Tibial nerve (tissue), 4 donors: ENCODE results near the gene BLOC1S4. TPM values are rescaled to one million over a fixed set of nuclear protein-coding genes. Genes with fewer than 3 reads are reported as not detected.
A peak's percentile ranks its signal among the peaks of the same experiment; 100 is the strongest.

Experiments
- DNase-seq, 2 donors: peaks; one replicate each; pipeline ENCODE4 v3.0.0-alpha.2; 2019; ENCODE audit warnings: low spot score in 2 of 2
- H3K27ac ChIP-seq, 4 donors: fragments of 200-600 bp; sonication (generic) in 3 of 4; one replicate each; pipeline ENCODE4 v1.5.1; 2017 to 2019; ENCODE audit warnings: mild to moderate bottlenecking in 1 of 4
- H3K27me3 ChIP-seq, 2 donors: fragments of 200-600 bp; sonication (generic) in 1 of 2; one replicate each; pipeline versions ENCODE4 v1.5.1 to v1.6.0; 2017 to 2019
- H3K36me3 ChIP-seq, 3 donors: fragments of 200-600 bp; sonication (generic); one replicate each; pipeline ENCODE4 v1.5.1; 2018 to 2019
- H3K4me1 ChIP-seq, 4 donors: fragments of 200-600 bp; sonication (generic) in 3 of 4; one replicate each; pipeline ENCODE4 v1.5.1; 2017 to 2019
- H3K4me3 ChIP-seq, 4 donors: fragments of 200-600 bp; sonication (generic) in 3 of 4; one replicate each; pipeline ENCODE4 v1.5.1; 2017 to 2019; ENCODE audit warnings: mild to moderate bottlenecking in 1 of 4, moderate library complexity in 1 of 4
- H3K9me3 ChIP-seq, 4 donors: fragments of 200-600 bp; sonication (generic) in 3 of 4; one replicate each; pipeline ENCODE4 v1.5.1; 2017 to 2019
- CTCF ChIP-seq, 5 experiments: fragments of 200-600 bp in 3 of 5; fragments of 450-650 bp in 2 of 5; sonication (generic) in 3 of 5; IDR thresholded peaks; one replicate each; pipeline ENCODE4 v1.5.1; 2016 to 2019; ENCODE audit warnings: antibody characterized with exemption in 5 of 5, mild to moderate bottlenecking in 3 of 5, moderate library complexity in 2 of 5
- EP300 ChIP-seq, 2 donors: sonication (generic); formaldehyde crosslinking; IDR thresholded peaks; one replicate each; pipeline ENCODE4 v1.6.1; 2017; ENCODE audit warnings: antibody characterized with exemption in 2 of 2, mild to moderate bottlenecking in 1 of 2
- POLR2A ChIP-seq, 2 donors: fragments of 450-650 bp; IDR thresholded peaks; one replicate each; pipeline ENCODE4 v1.6.1; 2017; ENCODE audit warnings: antibody characterized with exemption in 2 of 2, mild to moderate bottlenecking in 2 of 2, moderate library complexity in 2 of 2
- WGBS, 2 donors: methylation state at CpG; one replicate each; pipeline ENCODE4 v1.1.5; 2018; 5-methylcytosine and 5-hydroxymethylcytosine counted together
- total RNA-seq, 4 donors: library from RNA; depleted of rRNA; stranded (reverse); fragments of >200 nt; gene quantifications; one replicate each; pipeline ENCODE4 v1.1.0, GENCODE V29; 2016

The BLOC1S4 gene
- total RNA-seq, 4 donors from 2014 or later = 18.0 to 32.8 (median 28.3) TPM

- WGBS, 2 donors = 80 to 82% methylated on average over 2 of the region's 2 CpGs
- Histone ChIP-seq H3K27ac (no peak overlapping the region), H3K27me3 (no peaks in the 10 kb centered on the region), H3K4me3 (no peak overlapping the region), H3K4me1 (peaks cover 0 to 17% (median 9%) of the 10 kb centered on the region in 4 donors), H3K36me3 (no peaks in the 10 kb centered on the region), H3K9me3 (no peaks in the 10 kb centered on the region)
- no peak for TF ChIP-seq POLR2A (IDR thresholded peaks at IDR 0.05)
- no peak for TF ChIP-seq CTCF (IDR thresholded peaks at IDR 0.05)
- TF ChIP-seq EP300 (IDR thresholded peaks at IDR 0.05) = no peak
- DNase-seq = no peak
Measured at GRCh38 chr4:6742507-6742906, 26.5 kb downstream of the BLOC1S4 start.

GRCh38 chr4:6742989-6743388 lies 27.0 kb downstream of the BLOC1S4 start:
- TF ChIP-seq POLR2A (IDR thresholded peaks at IDR 0.05) (no peak), CTCF (IDR thresholded peaks at IDR 0.05) (no peak), EP300 (IDR thresholded peaks at IDR 0.05) (no peak)
- no peaks in the 10 kb centered on the region for H3K36me3 ChIP-seq
- no peak for DNase-seq
- no peak overlapping the region for H3K27ac ChIP-seq
- H3K4me3 ChIP-seq = no peak overlapping the region
- H3K9me3 ChIP-seq = no peaks in the 10 kb centered on the region
- H3K27me3 ChIP-seq = no peaks in the 10 kb centered on the region
- peaks cover 0 to 22% (median 14%) of the 10 kb centered on the region in 4 donors for H3K4me1 ChIP-seq
- whole genome bisulfite sequencing, 2 donors = 71 to 76% methylated on average over 11 of the region's 11 CpGs

- H3K9me3 ChIP-seq = no peaks in the 10 kb centered on the region
- TF ChIP-seq EP300 (IDR thresholded peaks at IDR 0.05) = no peak
- no peak for TF ChIP-seq CTCF (IDR thresholded peaks at IDR 0.05)
- TF ChIP-seq POLR2A (IDR thresholded peaks at IDR 0.05) = no peak
- no peaks in the 10 kb centered on the region for H3K36me3 ChIP-seq
- DNase-seq = no peak
- WGBS, 2 donors = 46 to 49% methylated on average over 14 to 16 of the region's 20 CpGs
- no peak overlapping the region for H3K4me3 ChIP-seq
- H3K27me3 ChIP-seq = no peaks in the 10 kb centered on the region
- H3K27ac ChIP-seq = peak overlapping the region in 2 of 4 donors; percentile 77 to 85
- peaks cover 0 to 58% (median 40%) of the 10 kb centered on the region in 4 donors for H3K4me1 ChIP-seq
Measured at GRCh38 chr4:6746721-6747293, 30.8 kb downstream of the BLOC1S4 start.

- Histone ChIP-seq H3K27me3 (no peaks in the 10 kb centered on the region), H3K9me3 (no peaks in the 10 kb centered on the region), H3K4me1 (peaks cover 0 to 58% (median 40%) of the 10 kb centered on the region in 4 donors), H3K27ac (peak overlapping the region in 2 of 4 donors; percentile 77 to 85), H3K36me3 (no peaks in the 10 kb centered on the region), H3K4me3 (no peak overlapping the region)
- 47 to 61% methylated on average over 11 of the region's 11 CpGs for WGBS, 2 donors
- TF ChIP-seq CTCF (IDR thresholded peaks at IDR 0.05) (no peak), POLR2A (IDR thresholded peaks at IDR 0.05) (no peak), EP300 (IDR thresholded peaks at IDR 0.05) (no peak)
- DNase-seq = no peak
Measured at GRCh38 chr4:6747294-6748051, 31.5 kb downstream of the BLOC1S4 start.

GRCh38 chr4:6748286-6748685 lies 32.3 kb downstream of the BLOC1S4 start:
- no peak for TF ChIP-seq CTCF (IDR thresholded peaks at IDR 0.05)
- TF ChIP-seq EP300 (IDR thresholded peaks at IDR 0.05) = no peak
- no peak for TF ChIP-seq POLR2A (IDR thresholded peaks at IDR 0.05)
- Histone ChIP-seq H3K27me3 (no peaks in the 10 kb centered on the region), H3K36me3 (no peaks in the 10 kb centered on the region), H3K9me3 (no peaks in the 10 kb centered on the region), H3K4me3 (no peak overlapping the region), H3K27ac (peak overlapping the region in 3 of 4 donors; percentile 77 to 86 (median 85)), H3K4me1 (peaks cover 0 to 58% (median 40%) of the 10 kb centered on the region in 4 donors)
- 77 to 82% methylated on average over 9 of the region's 9 CpGs for WGBS, 2 donors
- no peak for DNase-seq
